GM23338 (cell line): ENCODE data around the gene POLA1. TPM values are rescaled to one million over a fixed set of nuclear protein-coding genes. Genes with fewer than 3 reads are reported as not detected.

Source experiments
- ATAC-seq: fragments of 200-7000 bp; cut with Tn5 transposase; 3 replicates; pipeline ENCODE4 v1.9.1; 2020
- DNase-seq: peaks from one replicate; pipeline ENCODE4 v3.0.0-alpha.2; 2015; ENCODE audit warnings: low spot score
- H2AFZ ChIP-seq: fragments of 200-600 bp; sonication (generic); 2 replicates; pipeline ENCODE4 v1.8.0; 2016; ENCODE audit warnings: antibody characterized with exemption, mild to moderate bottlenecking, moderate library complexity
- H3F3A ChIP-seq: fragments of 200-600 bp; sonication (generic); replicated peaks from 2 replicates; pipeline ENCODE4 v1.8.0; 2017; ENCODE audit warnings: antibody characterized with exemption, mixed run types, low read depth
- H3K27ac ChIP-seq: fragments of 200-600 bp; sonication (generic); 2 replicates; pipeline ENCODE4 v1.6.1; 2016; ENCODE audit warnings: low read depth
- H3K27me3 ChIP-seq: fragments of 200-600 bp; sonication (generic); 2 replicates; pipeline ENCODE4 v1.8.0; 2016; ENCODE audit warnings: mild to moderate bottlenecking, mixed run types, moderate library complexity; ENCODE audit not compliant: insufficient read depth
- H3K36me3 ChIP-seq: fragments of 200-600 bp; sonication (generic); 2 replicates; pipeline ENCODE4 v1.8.0; 2016; ENCODE audit warnings: mild to moderate bottlenecking; ENCODE audit not compliant: insufficient read depth
- H3K4me1 ChIP-seq: fragments of 200-600 bp; sonication (generic); 2 replicates; pipeline ENCODE4 v1.8.0; 2016; ENCODE audit warnings: mild to moderate bottlenecking, moderate library complexity; ENCODE audit not compliant: insufficient read depth
- H3K4me2 ChIP-seq: fragments of 200-600 bp; sonication (generic); 2 replicates; pipeline ENCODE4 v1.7.1; 2017; ENCODE audit warnings: mixed run types
- H3K4me3 ChIP-seq: fragments of 200-600 bp; sonication (generic); 2 replicates; pipeline ENCODE4 v1.6.1; 2016; ENCODE audit warnings: mixed run types
- H3K79me2 ChIP-seq: fragments of 200-600 bp; sonication (generic); replicated peaks from 2 replicates; pipeline ENCODE4 v1.8.0; 2017; ENCODE audit warnings: mild to moderate bottlenecking; ENCODE audit not compliant: insufficient read depth
- H3K9me2 ChIP-seq: fragments of 200-600 bp; sonication (generic); 2 replicates; pipeline ENCODE4 v1.8.0; 2017; ENCODE audit not compliant: insufficient read depth
- H4K20me1 ChIP-seq: fragments of 200-600 bp; sonication (generic); replicated peaks from 2 replicates; pipeline ENCODE4 v1.8.0; 2017; ENCODE audit warnings: mild to moderate bottlenecking; ENCODE audit not compliant: insufficient read depth
- H3K27ac Mint-ChIP-seq: 2 replicates; pipeline ENCODE4 v1.8.0; 2020; ENCODE audit warnings: inconsistent platforms, mild to moderate bottlenecking, moderate library complexity, mixed read lengths
- H3K27me3 Mint-ChIP-seq: 3 replicates; pipeline ENCODE4 v1.8.0; 2022; ENCODE audit warnings: low read depth, mild to moderate bottlenecking, moderate library complexity, mixed read lengths, inconsistent platforms; ENCODE audit not compliant: insufficient read depth, poor library complexity
- H3K36me3 Mint-ChIP-seq: 3 replicates; pipeline ENCODE4 v1.8.0; 2021; ENCODE audit warnings: low read depth, mild to moderate bottlenecking, inconsistent platforms, moderate library complexity, mixed read lengths
- H3K4me1 Mint-ChIP-seq: 3 replicates; pipeline ENCODE4 v1.8.0; 2020; ENCODE audit warnings: mild to moderate bottlenecking, inconsistent platforms, mixed read lengths
- H3K4me3 Mint-ChIP-seq: 3 replicates; pipeline ENCODE4 v1.8.0; 2021; ENCODE audit warnings: moderate library complexity, mild to moderate bottlenecking, inconsistent platforms, mixed read lengths
- H3K9me3 Mint-ChIP-seq: 3 replicates; pipeline ENCODE4 v1.8.0; 2020; ENCODE audit warnings: moderate library complexity, mild to moderate bottlenecking, inconsistent platforms, mixed read lengths
- EZH2 ChIP-seq: fragments of 200-600 bp; sonication (generic); IDR thresholded peaks from one replicate; pipeline ENCODE4 v1.8.0; 2017; ENCODE audit warnings: antibody characterized with exemption, mild to moderate bottlenecking, low read depth; ENCODE audit not compliant: unreplicated experiment
- STAT1 ChIP-seq: IDR thresholded peaks from one replicate; pipeline ENCODE4 v1.6.1; 2016; ENCODE audit warnings: antibody characterized with exemption; ENCODE audit not compliant: unreplicated experiment
- ZNF114 ChIP-seq: fragments of 250-450 bp; sonication (Bioruptor Pico); IDR thresholded peaks from 2 replicates; pipeline ENCODE4 v1.5.0; 2020; ENCODE audit warnings: mild to moderate bottlenecking, moderate library complexity
- polyA plus RNA-seq: library from polyadenylated mRNA; unstranded; fragments of >200 nt; fragmentation: Nextera tagmentation; extraction: Ambion mirVana; gene quantifications from 2 replicates; pipeline ENCODE4 v1.2.1, GENCODE V29; 2016
- total RNA-seq: library from RNA; depleted of rRNA; stranded (reverse); fragments of >200 nt; shearing (Covaris generic); gene quantifications from 2 replicates; pipeline ENCODE4 v1.2.3, GENCODE V29; 2014
- TF ChIP-seq, protein P1 (sequence below): IDR thresholded peaks from 2 replicates; pipeline ENCODE4 v1.6.1; 2016; ENCODE audit warnings: antibody characterized with exemption
- TF ChIP-seq, protein P2 (sequence below), 2 experiments: fragments of 200-600 bp in 1 of 2; sonication (generic) in 1 of 2; conservative IDR thresholded peaks; 2 replicates each; pipeline versions ENCODE4 v1.5.1 to v1.6.1; 2016 to 2017; ENCODE audit warnings: antibody characterized with exemption in 2 of 2, low read depth in 2 of 2, mild to moderate bottlenecking in 2 of 2, moderate library complexity in 1 of 2
- TF ChIP-seq, protein P3 (sequence below): IDR thresholded peaks from one replicate; pipeline ENCODE4 v1.6.1; 2018; ENCODE audit warnings: antibody characterized with exemption; ENCODE audit not compliant: unreplicated experiment
- TF ChIP-seq, protein P4 (sequence below): fragments of 250-450 bp; sonication (Bioruptor Pico); IDR thresholded peaks from 2 replicates; pipeline ENCODE4 v1.5.0; 2020; ENCODE audit warnings: mild to moderate bottlenecking, moderate library complexity

Gene POLA1
- total and polyA plus RNA-seq, 2 experiments from 2014 or later: 12.6 to 36.6 TPM

DNA sequence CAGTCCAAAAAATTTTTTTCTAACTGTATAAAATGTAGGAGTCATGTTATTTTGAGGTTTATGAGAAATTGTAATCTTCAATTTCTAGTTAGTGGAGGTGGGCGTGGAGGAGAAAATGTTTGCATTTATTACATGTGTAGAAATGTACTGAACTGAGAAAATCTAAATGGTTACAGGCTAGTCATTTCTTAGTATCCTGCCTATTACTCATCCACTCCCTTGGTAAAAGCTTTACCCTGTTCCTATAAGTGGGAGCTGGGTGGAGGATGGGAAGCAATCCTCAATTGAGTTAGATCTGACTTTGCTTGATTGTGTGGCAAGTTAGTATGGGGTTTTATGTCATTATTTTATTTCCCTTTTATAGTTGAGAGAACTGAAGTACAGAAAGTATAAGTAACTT is 73.8 kb downstream of the POLA1 start:
- Mint-ChIP-seq H3K27me3 (peaks cover 3% of the 10 kb centered on the region), H3K4me3 (no peak overlapping the region), H3K4me1 (no peaks in the 10 kb centered on the region), H3K27ac (no peak overlapping the region), H3K36me3 (peaks cover 20% of the 10 kb centered on the region), H3K9me3 (no peaks in the 10 kb centered on the region)
- Histone ChIP-seq H3K4me2 (no peak overlapping the region), H2AFZ (no peak overlapping the region), H3K9me2 (no peaks in the 10 kb centered on the region), H3K79me2 (no peaks in the 10 kb centered on the region), H3K27ac (no peak overlapping the region), H3K4me1 (no peaks in the 10 kb centered on the region), H3K27me3 (no peaks in the 10 kb centered on the region), H3K36me3 (no peaks in the 10 kb centered on the region; the same call in 1 of the 2 replicates), H3K4me3 (no peak overlapping the region), H4K20me1 (no peaks in the 10 kb centered on the region), H3F3A (no peaks in the 10 kb centered on the region)
- no peak for ATAC-seq
- TF ChIP-seq EZH2: no peak
- TF ChIP-seq, protein P1, sequence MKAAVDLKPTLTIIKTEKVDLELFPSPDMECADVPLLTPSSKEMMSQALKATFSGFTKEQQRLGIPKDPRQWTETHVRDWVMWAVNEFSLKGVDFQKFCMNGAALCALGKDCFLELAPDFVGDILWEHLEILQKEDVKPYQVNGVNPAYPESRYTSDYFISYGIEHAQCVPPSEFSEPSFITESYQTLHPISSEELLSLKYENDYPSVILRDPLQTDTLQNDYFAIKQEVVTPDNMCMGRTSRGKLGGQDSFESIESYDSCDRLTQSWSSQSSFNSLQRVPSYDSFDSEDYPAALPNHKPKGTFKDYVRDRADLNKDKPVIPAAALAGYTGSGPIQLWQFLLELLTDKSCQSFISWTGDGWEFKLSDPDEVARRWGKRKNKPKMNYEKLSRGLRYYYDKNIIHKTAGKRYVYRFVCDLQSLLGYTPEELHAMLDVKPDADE: no peak
- TF ChIP-seq, protein P2, sequence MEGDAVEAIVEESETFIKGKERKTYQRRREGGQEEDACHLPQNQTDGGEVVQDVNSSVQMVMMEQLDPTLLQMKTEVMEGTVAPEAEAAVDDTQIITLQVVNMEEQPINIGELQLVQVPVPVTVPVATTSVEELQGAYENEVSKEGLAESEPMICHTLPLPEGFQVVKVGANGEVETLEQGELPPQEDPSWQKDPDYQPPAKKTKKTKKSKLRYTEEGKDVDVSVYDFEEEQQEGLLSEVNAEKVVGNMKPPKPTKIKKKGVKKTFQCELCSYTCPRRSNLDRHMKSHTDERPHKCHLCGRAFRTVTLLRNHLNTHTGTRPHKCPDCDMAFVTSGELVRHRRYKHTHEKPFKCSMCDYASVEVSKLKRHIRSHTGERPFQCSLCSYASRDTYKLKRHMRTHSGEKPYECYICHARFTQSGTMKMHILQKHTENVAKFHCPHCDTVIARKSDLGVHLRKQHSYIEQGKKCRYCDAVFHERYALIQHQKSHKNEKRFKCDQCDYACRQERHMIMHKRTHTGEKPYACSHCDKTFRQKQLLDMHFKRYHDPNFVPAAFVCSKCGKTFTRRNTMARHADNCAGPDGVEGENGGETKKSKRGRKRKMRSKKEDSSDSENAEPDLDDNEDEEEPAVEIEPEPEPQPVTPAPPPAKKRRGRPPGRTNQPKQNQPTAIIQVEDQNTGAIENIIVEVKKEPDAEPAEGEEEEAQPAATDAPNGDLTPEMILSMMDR (conservative IDR thresholded peaks at IDR 0.05; ENCODE audit: low read depth in 2 of 2): no peak
- DNase-seq: no peak

DNA sequence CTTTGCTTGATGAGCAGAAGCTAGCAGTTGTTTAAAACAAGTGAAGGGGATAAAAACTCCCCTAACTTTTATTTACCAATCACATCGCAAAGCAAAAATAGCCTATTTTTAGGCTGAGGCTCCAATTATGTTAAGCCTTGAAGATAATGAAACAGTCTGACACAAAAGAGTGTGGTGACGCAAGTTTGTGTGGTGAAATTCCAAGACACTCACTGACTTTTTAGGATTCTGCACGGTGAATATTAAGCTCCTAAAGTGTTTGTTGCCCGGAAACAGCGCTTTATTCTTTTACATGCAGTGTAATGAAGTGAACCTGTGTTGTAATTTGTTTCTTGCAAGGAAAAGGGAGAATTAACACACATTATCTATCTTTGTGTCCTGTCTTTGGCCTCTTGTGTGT is 74.8 kb downstream of the POLA1 start:
- no peaks in the 10 kb centered on the region for H3K9me2 ChIP-seq
- no peaks in the 10 kb centered on the region for H3K4me1 Mint-ChIP-seq
- no peaks in the 10 kb centered on the region for H4K20me1 ChIP-seq
- H3K27me3 Mint-ChIP-seq: no peaks in the 10 kb centered on the region
- no peak overlapping the region for H3K4me3 Mint-ChIP-seq
- no peaks in the 10 kb centered on the region for H3K27me3 ChIP-seq
- no peak for DNase-seq
- ATAC-seq: no peak
- no peak overlapping the region for H3K27ac Mint-ChIP-seq
- no peak overlapping the region for H3K4me2 ChIP-seq
- H2AFZ ChIP-seq: no peak overlapping the region
- H3K9me3 Mint-ChIP-seq: no peaks in the 10 kb centered on the region
- no peak overlapping the region for H3K4me3 ChIP-seq
- H3K36me3 ChIP-seq: no peaks in the 10 kb centered on the region; the same call in 1 of the 2 replicates
- H3F3A ChIP-seq: no peaks in the 10 kb centered on the region
- H3K4me1 ChIP-seq: no peaks in the 10 kb centered on the region
- peaks cover 12% of the 10 kb centered on the region for H3K36me3 Mint-ChIP-seq
- no peak overlapping the region for H3K27ac ChIP-seq
- no peaks in the 10 kb centered on the region for H3K79me2 ChIP-seq
- TF ChIP-seq, protein P3, sequence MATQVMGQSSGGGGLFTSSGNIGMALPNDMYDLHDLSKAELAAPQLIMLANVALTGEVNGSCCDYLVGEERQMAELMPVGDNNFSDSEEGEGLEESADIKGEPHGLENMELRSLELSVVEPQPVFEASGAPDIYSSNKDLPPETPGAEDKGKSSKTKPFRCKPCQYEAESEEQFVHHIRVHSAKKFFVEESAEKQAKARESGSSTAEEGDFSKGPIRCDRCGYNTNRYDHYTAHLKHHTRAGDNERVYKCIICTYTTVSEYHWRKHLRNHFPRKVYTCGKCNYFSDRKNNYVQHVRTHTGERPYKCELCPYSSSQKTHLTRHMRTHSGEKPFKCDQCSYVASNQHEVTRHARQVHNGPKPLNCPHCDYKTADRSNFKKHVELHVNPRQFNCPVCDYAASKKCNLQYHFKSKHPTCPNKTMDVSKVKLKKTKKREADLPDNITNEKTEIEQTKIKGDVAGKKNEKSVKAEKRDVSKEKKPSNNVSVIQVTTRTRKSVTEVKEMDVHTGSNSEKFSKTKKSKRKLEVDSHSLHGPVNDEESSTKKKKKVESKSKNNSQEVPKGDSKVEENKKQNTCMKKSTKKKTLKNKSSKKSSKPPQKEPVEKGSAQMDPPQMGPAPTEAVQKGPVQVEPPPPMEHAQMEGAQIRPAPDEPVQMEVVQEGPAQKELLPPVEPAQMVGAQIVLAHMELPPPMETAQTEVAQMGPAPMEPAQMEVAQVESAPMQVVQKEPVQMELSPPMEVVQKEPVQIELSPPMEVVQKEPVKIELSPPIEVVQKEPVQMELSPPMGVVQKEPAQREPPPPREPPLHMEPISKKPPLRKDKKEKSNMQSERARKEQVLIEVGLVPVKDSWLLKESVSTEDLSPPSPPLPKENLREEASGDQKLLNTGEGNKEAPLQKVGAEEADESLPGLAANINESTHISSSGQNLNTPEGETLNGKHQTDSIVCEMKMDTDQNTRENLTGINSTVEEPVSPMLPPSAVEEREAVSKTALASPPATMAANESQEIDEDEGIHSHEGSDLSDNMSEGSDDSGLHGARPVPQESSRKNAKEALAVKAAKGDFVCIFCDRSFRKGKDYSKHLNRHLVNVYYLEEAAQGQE: no peak
- TF ChIP-seq ZNF114: no peak
- TF ChIP-seq STAT1: no peak
- TF ChIP-seq, protein P1: no peak
- TF ChIP-seq, protein P4, sequence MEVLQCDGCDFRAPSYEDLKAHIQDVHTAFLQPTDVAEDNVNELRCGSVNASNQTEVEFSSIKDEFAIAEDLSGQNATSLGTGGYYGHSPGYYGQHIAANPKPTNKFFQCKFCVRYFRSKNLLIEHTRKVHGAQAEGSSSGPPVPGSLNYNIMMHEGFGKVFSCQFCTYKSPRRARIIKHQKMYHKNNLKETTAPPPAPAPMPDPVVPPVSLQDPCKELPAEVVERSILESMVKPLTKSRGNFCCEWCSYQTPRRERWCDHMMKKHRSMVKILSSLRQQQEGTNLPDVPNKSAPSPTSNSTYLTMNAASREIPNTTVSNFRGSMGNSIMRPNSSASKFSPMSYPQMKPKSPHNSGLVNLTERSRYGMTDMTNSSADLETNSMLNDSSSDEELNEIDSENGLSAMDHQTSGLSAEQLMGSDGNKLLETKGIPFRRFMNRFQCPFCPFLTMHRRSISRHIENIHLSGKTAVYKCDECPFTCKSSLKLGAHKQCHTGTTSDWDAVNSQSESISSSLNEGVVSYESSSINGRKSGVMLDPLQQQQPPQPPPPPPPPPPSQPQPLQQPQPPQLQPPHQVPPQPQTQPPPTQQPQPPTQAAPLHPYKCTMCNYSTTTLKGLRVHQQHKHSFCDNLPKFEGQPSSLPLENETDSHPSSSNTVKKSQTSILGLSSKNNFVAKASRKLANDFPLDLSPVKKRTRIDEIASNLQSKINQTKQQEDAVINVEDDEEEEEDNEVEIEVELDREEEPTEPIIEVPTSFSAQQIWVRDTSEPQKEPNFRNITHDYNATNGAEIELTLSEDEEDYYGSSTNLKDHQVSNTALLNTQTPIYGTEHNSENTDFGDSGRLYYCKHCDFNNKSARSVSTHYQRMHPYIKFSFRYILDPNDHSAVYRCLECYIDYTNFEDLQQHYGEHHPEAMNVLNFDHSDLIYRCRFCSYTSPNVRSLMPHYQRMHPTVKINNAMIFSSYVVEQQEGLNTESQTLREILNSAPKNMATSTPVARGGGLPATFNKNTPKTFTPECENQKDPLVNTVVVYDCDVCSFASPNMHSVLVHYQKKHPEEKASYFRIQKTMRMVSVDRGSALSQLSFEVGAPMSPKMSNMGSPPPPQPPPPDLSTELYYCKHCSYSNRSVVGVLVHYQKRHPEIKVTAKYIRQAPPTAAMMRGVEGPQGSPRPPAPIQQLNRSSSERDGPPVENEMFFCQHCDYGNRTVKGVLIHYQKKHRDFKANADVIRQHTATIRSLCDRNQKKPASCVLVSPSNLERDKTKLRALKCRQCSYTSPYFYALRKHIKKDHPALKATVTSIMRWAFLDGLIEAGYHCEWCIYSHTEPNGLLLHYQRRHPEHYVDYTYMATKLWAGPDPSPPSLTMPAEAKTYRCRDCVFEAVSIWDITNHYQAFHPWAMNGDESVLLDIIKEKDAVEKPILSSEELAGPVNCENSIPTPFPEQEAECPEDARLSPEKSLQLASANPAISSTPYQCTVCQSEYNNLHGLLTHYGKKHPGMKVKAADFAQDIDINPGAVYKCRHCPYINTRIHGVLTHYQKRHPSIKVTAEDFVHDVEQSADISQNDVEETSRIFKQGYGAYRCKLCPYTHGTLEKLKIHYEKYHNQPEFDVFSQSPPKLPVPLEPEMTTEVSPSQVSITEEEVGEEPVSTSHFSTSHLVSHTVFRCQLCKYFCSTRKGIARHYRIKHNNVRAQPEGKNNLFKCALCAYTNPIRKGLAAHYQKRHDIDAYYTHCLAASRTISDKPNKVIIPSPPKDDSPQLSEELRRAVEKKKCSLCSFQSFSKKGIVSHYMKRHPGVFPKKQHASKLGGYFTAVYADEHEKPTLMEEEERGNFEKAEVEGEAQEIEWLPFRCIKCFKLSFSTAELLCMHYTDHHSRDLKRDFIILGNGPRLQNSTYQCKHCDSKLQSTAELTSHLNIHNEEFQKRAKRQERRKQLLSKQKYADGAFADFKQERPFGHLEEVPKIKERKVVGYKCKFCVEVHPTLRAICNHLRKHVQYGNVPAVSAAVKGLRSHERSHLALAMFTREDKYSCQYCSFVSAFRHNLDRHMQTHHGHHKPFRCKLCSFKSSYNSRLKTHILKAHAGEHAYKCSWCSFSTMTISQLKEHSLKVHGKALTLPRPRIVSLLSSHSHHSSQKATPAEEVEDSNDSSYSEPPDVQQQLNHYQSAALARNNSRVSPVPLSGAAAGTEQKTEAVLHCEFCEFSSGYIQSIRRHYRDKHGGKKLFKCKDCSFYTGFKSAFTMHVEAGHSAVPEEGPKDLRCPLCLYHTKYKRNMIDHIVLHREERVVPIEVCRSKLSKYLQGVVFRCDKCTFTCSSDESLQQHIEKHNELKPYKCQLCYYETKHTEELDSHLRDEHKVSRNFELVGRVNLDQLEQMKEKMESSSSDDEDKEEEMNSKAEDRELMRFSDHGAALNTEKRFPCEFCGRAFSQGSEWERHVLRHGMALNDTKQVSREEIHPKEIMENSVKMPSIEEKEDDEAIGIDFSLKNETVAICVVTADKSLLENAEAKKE (CRISPR knock-in tag): no peak
